Testis (tissue), 3 donors: ENCODE data around the gene TBX6. TPM values are rescaled to one million over a fixed set of nuclear protein-coding genes. Genes with fewer than 3 reads are reported as not detected.

Experiments
- DNase-seq: peaks from one replicate; pipeline ENCODE4 v3.0.0-alpha.2; 2019
- H3K27ac ChIP-seq, 2 donors: fragments of 200-600 bp; sonication (generic); one replicate each; pipeline ENCODE4 v1.5.1; 2019
- H3K27me3 ChIP-seq: fragments of 200-600 bp; sonication (generic); one replicate; pipeline ENCODE4 v1.5.1; 2019
- H3K36me3 ChIP-seq: fragments of 200-600 bp; sonication (generic); one replicate; pipeline ENCODE4 v1.5.1; 2017; ENCODE audit warnings: low read depth; ENCODE audit errors: missing control alignments
- H3K4me1 ChIP-seq: fragments of 200-600 bp; sonication (generic); one replicate; pipeline ENCODE4 v1.5.1; 2019
- H3K4me3 ChIP-seq, 2 donors: fragments of 200-600 bp; sonication (generic); one replicate each; pipeline ENCODE4 v1.5.1; 2017 to 2019
- H3K9me3 ChIP-seq: fragments of 200-600 bp; sonication (generic); one replicate; pipeline ENCODE4 v1.5.1; 2017
- POLR2A ChIP-seq: fragments of 450-650 bp; IDR thresholded peaks from one replicate; pipeline ENCODE4 v1.6.1; 2017; ENCODE audit warnings: antibody characterized with exemption, mild to moderate bottlenecking, moderate library complexity
- WGBS, 2 donors: methylation state at CpG; one replicate each; pipeline ENCODE4 v1.1.5; 2018; 5-methylcytosine and 5-hydroxymethylcytosine counted together
- intact Hi-C: fragments of 100-400 bp; cut with DNase I; formaldehyde crosslinking; loops from one replicate; pipeline ENCODE4 v1.15.1; 2023; ENCODE audit warnings: low total_unique reads
- polyA plus RNA-seq: library from polyadenylated mRNA; stranded (reverse); fragments of 350-450 nt; fragmentation: Illumina TruSeq; extraction: RNeasy Lipid Tissue Mini Kit (QIAGEN cat#74804); gene quantifications from one replicate; pipeline ENCODE4 v1.2.3, GENCODE V29; 2014; ENCODE audit warnings: low read depth, low replicate concordance; ENCODE audit not compliant: insufficient read depth
- total RNA-seq, 2 donors: library from RNA; depleted of rRNA; stranded (reverse); fragments of >200 nt; gene quantifications; one replicate each; pipeline ENCODE4 v1.2.3, GENCODE V29; 2016
- TF ChIP-seq, protein P1 (sequence below), 3 experiments: fragments of 450-650 bp in 2 of 3; fragments of 200-600 bp in 1 of 3; sonication (generic) in 1 of 3; IDR thresholded peaks; one replicate each; pipeline ENCODE4 v1.5.1; 2016 to 2019; ENCODE audit warnings: antibody characterized with exemption in 3 of 3, mild to moderate bottlenecking in 2 of 3, moderate library complexity in 1 of 3

Gene TBX6
- total and polyA plus RNA-seq, 3 donors from 2014 or later = 1.3 to 2.9 (median 1.7) TPM

DNA sequence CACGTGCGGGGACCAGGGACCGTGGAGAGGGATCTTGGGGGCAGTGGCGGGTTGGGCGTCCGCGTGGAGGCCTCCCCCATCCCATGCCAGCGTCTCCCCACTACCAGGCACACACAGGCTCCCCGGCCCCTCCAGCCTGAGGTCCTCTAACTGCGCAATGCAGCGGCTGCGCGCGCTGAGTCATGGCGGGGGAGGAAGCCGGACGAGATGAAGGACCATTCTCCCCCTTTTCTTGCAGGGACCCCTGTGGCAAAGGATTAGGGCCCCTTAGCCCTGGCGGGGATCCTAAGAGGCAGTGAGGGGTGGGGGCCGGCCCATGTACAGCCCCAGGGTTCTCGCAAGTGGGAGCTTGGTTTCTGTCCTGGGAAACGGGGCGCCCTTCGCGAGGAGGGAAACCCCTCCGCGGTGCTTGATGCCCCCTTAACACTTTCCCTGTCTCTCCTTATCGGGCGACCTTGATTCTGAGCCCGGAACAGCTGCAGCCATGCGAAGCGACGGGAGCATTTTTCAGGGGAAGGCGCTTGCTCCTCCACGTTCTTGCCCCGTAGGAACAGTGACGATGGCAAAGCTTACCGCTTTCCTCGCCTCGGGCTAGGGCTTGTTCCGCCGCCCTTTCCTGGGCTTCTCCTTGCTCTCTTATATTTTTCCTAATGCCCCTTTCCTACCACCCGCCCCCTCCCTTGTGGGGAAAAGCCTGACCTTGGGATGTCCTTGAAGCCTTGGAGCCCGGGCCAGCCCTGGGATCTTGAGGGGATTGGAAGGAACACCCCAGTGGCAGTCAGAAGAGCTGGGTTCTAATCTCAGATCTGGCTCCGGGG is 25.6 kb downstream of the TBX6 start:
- Histone ChIP-seq H3K27ac (peak overlapping the region; percentile 93 to 96), H3K9me3 (no peaks in the 10 kb centered on the region), H3K27me3 (no peaks in the 10 kb centered on the region), H3K36me3 (no peaks in the 10 kb centered on the region), H3K4me1 (peaks cover 45% of the 10 kb centered on the region), H3K4me3 (peak overlapping the region; percentile 77 to 89)
- intact Hi-C loops = no loop called here
- TF ChIP-seq POLR2A = no peak
- TF ChIP-seq, protein P1, sequence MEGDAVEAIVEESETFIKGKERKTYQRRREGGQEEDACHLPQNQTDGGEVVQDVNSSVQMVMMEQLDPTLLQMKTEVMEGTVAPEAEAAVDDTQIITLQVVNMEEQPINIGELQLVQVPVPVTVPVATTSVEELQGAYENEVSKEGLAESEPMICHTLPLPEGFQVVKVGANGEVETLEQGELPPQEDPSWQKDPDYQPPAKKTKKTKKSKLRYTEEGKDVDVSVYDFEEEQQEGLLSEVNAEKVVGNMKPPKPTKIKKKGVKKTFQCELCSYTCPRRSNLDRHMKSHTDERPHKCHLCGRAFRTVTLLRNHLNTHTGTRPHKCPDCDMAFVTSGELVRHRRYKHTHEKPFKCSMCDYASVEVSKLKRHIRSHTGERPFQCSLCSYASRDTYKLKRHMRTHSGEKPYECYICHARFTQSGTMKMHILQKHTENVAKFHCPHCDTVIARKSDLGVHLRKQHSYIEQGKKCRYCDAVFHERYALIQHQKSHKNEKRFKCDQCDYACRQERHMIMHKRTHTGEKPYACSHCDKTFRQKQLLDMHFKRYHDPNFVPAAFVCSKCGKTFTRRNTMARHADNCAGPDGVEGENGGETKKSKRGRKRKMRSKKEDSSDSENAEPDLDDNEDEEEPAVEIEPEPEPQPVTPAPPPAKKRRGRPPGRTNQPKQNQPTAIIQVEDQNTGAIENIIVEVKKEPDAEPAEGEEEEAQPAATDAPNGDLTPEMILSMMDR (IDR thresholded peaks at IDR 0.05) = no peak
- peak; percentile 33 for DNase-seq
- WGBS, 2 donors = 0 to 1% methylated on average over 23 to 35 of the region's 44 CpGs

DNA sequence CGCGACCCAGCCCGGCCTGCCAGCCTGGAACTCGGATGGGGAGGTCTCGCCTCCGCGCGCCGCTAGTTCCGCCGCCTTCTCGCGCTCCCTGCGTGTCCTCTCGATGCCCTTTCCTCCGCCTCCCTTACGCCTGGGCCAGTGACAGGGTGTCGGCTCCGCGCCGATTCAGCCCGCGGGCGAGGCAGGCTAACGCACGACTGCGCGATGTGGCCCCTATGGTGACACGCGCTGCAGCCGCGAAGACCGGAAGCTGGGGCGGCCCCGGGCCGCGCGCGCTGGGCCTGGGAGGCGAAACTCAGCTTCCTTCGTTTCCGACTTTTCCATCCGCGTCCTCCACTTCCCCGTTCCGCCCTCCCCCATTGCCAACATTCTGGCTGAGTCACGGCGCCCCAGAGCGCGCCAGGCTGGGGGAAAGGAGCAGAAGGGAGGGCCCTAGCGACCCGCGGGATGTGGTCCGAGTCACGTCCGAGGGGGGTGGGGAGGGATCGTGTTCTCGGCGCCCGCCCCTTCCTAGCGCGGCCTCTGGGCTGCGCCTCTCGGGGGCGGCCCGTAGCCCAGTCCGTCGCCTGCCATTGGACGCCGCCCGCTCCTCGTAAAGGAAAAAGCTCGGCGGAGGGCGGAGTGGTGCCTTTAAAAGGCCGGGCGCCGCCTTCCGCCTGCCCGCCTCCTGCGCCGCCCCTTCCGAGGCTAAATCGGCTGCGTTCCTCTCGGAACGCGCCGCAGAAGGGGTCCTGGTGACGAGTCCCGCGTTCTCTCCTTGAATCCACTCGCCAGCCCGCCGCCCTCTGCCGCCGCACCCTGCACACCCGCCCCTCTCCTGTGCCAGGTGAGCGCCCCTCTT is 26.4 kb downstream of the TBX6 start, which contains the start of gene ALDOA:
TSS of gene ALDOA (plus strand) at position 659 of the 841 bp plus-strand sequence. CDS start 1,138 bp downstream, outside the sequence.
- TF ChIP-seq, protein P1 (IDR thresholded peaks at IDR 0.05) = peak in 1 of 3 experiments; percentile 14
- TF ChIP-seq POLR2A = peak; percentile 78
- 0% methylated on average over 24 to 81 of the region's 99 CpGs for WGBS, 2 donors
- no peaks in the 10 kb centered on the region for H3K27me3 ChIP-seq
- DNase-seq = peak; percentile 98
- H3K27ac ChIP-seq = peak within 1 kb of the TSS; percentile 93 to 96
- H3K4me1 ChIP-seq = peaks cover 43% of the 10 kb centered on the region
- no peaks in the 10 kb centered on the region for H3K9me3 ChIP-seq
- intact Hi-C loops = no loop called here
- no peaks in the 10 kb centered on the region for H3K36me3 ChIP-seq
- H3K4me3 ChIP-seq = peak within 1 kb of the TSS; percentile 77 to 89

DNA sequence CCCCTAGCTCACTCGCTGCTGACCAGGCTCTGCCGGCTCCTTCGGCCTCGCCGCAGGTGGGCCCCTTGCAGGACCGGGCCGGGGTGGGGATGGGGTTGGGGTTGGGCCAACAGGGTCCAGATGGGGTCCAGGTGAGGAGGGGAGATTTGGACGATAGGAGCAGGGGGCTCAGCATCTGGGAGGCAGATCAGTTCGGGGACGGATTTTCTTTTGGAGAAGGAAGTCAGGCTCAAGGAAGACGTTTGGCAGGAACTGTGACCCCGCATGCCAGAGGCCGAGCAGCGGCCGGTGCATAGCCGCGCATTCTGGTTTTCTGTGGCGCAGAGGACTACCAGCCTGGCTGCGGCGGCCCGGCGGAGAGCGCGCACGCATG is 27.0 kb downstream of the TBX6 start:
- DNase-seq = no peak
- H3K4me3 ChIP-seq = peak overlapping the region; percentile 77 to 89
- peak overlapping the region; percentile 93 to 94 for H3K27ac ChIP-seq
- TF ChIP-seq, protein P1 (IDR thresholded peaks at IDR 0.05) = no peak
- TF ChIP-seq POLR2A = no peak
- H3K36me3 ChIP-seq = no peaks in the 10 kb centered on the region
- no peaks in the 10 kb centered on the region for H3K27me3 ChIP-seq
- intact Hi-C loops = no loop called here
- H3K4me1 ChIP-seq = peaks cover 37% of the 10 kb centered on the region
- 1% methylated on average over 21 of the region's 25 CpGs for WGBS, 2 donors
- no peaks in the 10 kb centered on the region for H3K9me3 ChIP-seq

DNA sequence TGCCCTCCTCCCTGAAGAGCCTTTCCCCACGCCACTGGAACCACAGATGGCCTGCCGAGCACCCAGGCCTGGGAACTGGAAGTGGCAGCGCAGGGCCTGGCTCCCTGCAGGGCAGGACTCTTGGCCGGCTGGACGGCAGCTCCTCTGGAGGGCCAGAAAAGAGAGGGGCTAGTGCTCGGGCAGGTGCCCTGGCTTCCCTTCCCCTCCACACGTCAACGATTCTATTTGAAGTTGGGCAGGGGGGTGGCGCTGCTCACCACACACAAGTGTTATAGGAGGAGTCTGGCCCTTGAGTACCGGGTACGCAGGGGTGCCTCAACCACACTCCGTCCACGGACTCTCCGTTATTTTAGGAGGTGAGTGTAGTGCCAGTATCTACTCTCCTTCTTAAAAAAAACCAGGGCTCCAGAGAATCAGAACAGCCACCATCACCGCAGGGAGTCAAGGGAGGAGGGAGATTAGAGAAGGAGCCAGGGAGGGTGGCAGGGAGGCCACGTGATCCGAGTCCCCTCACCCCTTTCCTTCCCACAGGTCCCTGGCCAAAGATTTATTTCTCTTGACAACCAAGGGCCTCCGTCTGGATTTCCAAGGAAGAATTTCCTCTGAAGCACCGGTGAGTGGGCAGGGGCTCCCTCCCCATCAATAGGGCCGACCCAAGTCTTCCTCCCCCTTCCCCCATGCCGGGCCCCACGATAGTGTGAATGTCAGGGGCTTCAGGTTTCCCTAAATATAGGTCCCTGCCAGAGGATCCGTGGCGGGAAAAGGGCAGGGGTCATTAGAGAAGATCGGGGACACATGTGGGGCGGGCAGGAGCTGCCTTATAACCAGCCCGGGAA is 27.6 kb downstream of the TBX6 start:
- no peak for TF ChIP-seq POLR2A
- TF ChIP-seq, protein P1 (IDR thresholded peaks at IDR 0.05) = peak in 2 of 3 experiments; percentile 22 to 26
- H3K9me3 ChIP-seq = no peaks in the 10 kb centered on the region
- H3K36me3 ChIP-seq = no peaks in the 10 kb centered on the region
- DNase-seq = peak; percentile 81
- H3K27ac ChIP-seq = peak overlapping the region; percentile 93 to 94
- peak overlapping the region; percentile 77 to 89 for H3K4me3 ChIP-seq
- intact Hi-C loops = no loop called here
- peaks cover 31% of the 10 kb centered on the region for H3K4me1 ChIP-seq
- WGBS, 2 donors = 1 to 3% methylated on average over 14 to 27 of the region's 27 CpGs
- no peaks in the 10 kb centered on the region for H3K27me3 ChIP-seq
